GM12878 (cell line): ENCODE data around the gene TRPC4.

Experiments used
- CREB1 ChIP-seq: IDR thresholded peaks from 2 replicates; pipeline ENCODE4 v1.6.1; 2012; ENCODE audit warnings: low read depth, mild to moderate bottlenecking, inconsistent platforms
- CTCF ChIP-seq, 3 experiments: IDR thresholded peaks in 2 of 3; conservative IDR thresholded peaks in 1 of 3; 2 replicates each; pipeline ENCODE4 v1.5.1; 2011; ENCODE audit warnings: low read depth in 3 of 3, low read length in 3 of 3, mild to moderate bottlenecking in 3 of 3, control low read depth in 2 of 3, moderate library complexity in 2 of 3, inconsistent platforms in 1 of 3, mixed read lengths in 1 of 3; ENCODE audit not compliant: control insufficient read depth in 2 of 3, insufficient read depth in 1 of 3; ENCODE audit errors: extremely low read depth in 1 of 3
- POLR2A ChIP-seq: IDR thresholded peaks from 2 replicates; pipeline ENCODE4 v1.6.1; 2011; ENCODE audit warnings: low read depth, mild to moderate bottlenecking, low read length
- RAD51 ChIP-seq: fragments of 450-650 bp; IDR thresholded peaks from 2 replicates; pipeline ENCODE4 v1.6.1; 2016; ENCODE audit warnings: moderate library complexity, mild to moderate bottlenecking, inconsistent platforms
- STAT3 ChIP-seq: IDR thresholded peaks from 2 replicates; pipeline ENCODE4 v1.6.1; 2011; ENCODE audit warnings: low read depth, low read length, improper control_type of control experiment
- ZBTB4 ChIP-seq: fragments of 450-650 bp; formaldehyde crosslinking; IDR thresholded peaks from 2 replicates; pipeline ENCODE4 v1.4.0; 2022; ENCODE audit warnings: mild to moderate bottlenecking, moderate library complexity

- TF ChIP-seq POLR2A (no peak), CTCF (IDR thresholded peaks at IDR 0.05 in 2 of 3, conservative IDR thresholded peaks at IDR 0.05 in 1 of 3; ENCODE audit: control insufficient read depth in 2 of 3, extremely low read depth in 1 of 3, insufficient read depth in 1 of 3, low read depth in 3 of 3, low read length in 3 of 3) (no peak), STAT3 (no peak), RAD51 (no peak), ZBTB4 (CRISPR knock-in tag) (no peak), CREB1 (no peak)
Observed at GRCh38 chr13:37729876-37730275, 139.7 kb downstream of the TRPC4 start.
